Measurements from ENCODE around the gene PRKCE. TPM values are rescaled to one million over a fixed set of nuclear protein-coding genes. Genes with fewer than 3 reads are reported as not detected.

The PRKCE gene
- total RNA-seq, 1 experiment from 2014 or later = 14.8 TPM

GRCh38 chr2:46098621-46099062 lies 447.2 kb downstream of the PRKCE start:
- Histone ChIP-seq H3K9me2 (ENCODE audit: insufficient read depth) (no peaks in the 10 kb centered on the region), H3K27ac (ENCODE audit: low read depth, low read length) (no peak overlapping the region), H3K79me2 (ENCODE audit: insufficient read depth, low read length) (no peaks in the 10 kb centered on the region), H3K36me3 (ENCODE audit: control insufficient read depth in 1 of 2, insufficient read depth in 2 of 2, low read length in 2 of 2) (no peaks in the 10 kb centered on the region), H3K4me2 (ENCODE audit: low read length) (no peak overlapping the region), H2AFZ (ENCODE audit: low read depth, low read length, poor library complexity, severe bottlenecking) (no peak overlapping the region), H4K20me1 (ENCODE audit: insufficient read depth) (no peaks in the 10 kb centered on the region), H3K9me3 (ENCODE audit: control insufficient read depth in 1 of 2, insufficient read depth in 1 of 2, low read depth in 1 of 2, low read length in 2 of 2) (no peaks in the 10 kb centered on the region), H3K4me3 (replicated peaks in 1 of 2; ENCODE audit: low read depth in 1 of 2, low read length in 2 of 2) (no peak overlapping the region), H3K27me3 (ENCODE audit: insufficient read depth, low read length) (no peaks in the 10 kb centered on the region), H3K4me1 (ENCODE audit: control insufficient read depth in 1 of 2, insufficient read depth in 2 of 2, low read length in 2 of 2) (peaks cover 9 to 17% of the 10 kb centered on the region in 2 experiments), H3K9ac (ENCODE audit: low read length) (no peak overlapping the region)
- ATAC-seq (no peak), DNase-seq (ENCODE audit: low read depth, low spot score) (no peak)
- intact Hi-C loops (cut with micrococcal nuclease) = no loop called here
- ChIA-PET CTCF (interaction anchor here (0.9 kb wide), 1 partner anchor 36 kb away, joined by 4 read pairs; no protein-coding TSS in a partner anchor), RAD21 (ENCODE audit: low non-redundant PET in 1 of 2, low total read pairs in 2 of 2, uncharacterized antibody in 2 of 2, unreplicated experiment in 2 of 2) (no interaction called here), POLR2A (no interaction called here)
- BruUV-seq (replicated peaks) = no TSS peak
- TF ChIP-seq EZH2phosphoT487 (IDR thresholded peaks at IDR 0.05; ENCODE audit: borderline replicate concordance) (no peak), MAX (IDR thresholded peaks at IDR 0.05) (no peak), TCF7L2 (IDR thresholded peaks at IDR 0.05; ENCODE audit: borderline replicate concordance, extremely low read depth, insufficient read depth, insufficient read length) (no peak), JUND (IDR thresholded peaks at IDR 0.05) (no peak), CBX3 (IDR thresholded peaks at IDR 0.05; ENCODE audit: low read depth) (no peak), ZFX (IDR thresholded peaks at IDR 0.05) (no peak), EGR1 (IDR thresholded peaks at IDR 0.05; ENCODE audit: low read depth) (no peak), RAD21 (IDR thresholded peaks at IDR 0.05; ENCODE audit: low read depth) (no peak), CEBPB (IDR thresholded peaks at IDR 0.05; ENCODE audit: low read depth) (no peak), POLR2AphosphoS5 (IDR thresholded peaks at IDR 0.05; ENCODE audit: low read depth, low read length) (no peak), ZBTB33 (IDR thresholded peaks at IDR 0.05; ENCODE audit: extremely low read depth, insufficient replicate concordance, low read length) (no peak), REST (IDR thresholded peaks at IDR 0.05; ENCODE audit: low read depth) (no peak), ATF3 (IDR thresholded peaks at IDR 0.05) (no peak), SIN3A (IDR thresholded peaks at IDR 0.05; ENCODE audit: low read depth) (no peak)
